DMS53 treated with DMSO at 0.1 percent for 48 hours (cell line): ENCODE results near the gene PDE4D.
A peak's percentile ranks its signal among the peaks of the same experiment; 100 is the strongest.

ENCODE experiments used
- DNase-seq: peaks from one replicate; lab custom pipeline; 2025; ENCODE audit not compliant: unreplicated experiment; lab: John Stamatoyannopoulos, UW

Gene PDE4D

GRCh38 chr5:59346514-59346913 is 547.0 kb downstream of the PDE4D start:
- DNase-seq = no peak

- peak; percentile 72 for DNase-seq
Measured at GRCh38 chr5:59342181-59342580, 551.3 kb downstream of the PDE4D start.

GRCh38 chr5:59341760-59342159 is 551.8 kb downstream of the PDE4D start:
- no peak for DNase-seq

- DNase-seq = no peak
Measured at GRCh38 chr5:59341155-59341554, 552.4 kb downstream of the PDE4D start.

GRCh38 chr5:59340637-59341036 is 552.9 kb downstream of the PDE4D start:
- no peak for DNase-seq

- DNase-seq = no peak
Measured at GRCh38 chr5:59337240-59337639, 556.3 kb downstream of the PDE4D start.

DNA sequence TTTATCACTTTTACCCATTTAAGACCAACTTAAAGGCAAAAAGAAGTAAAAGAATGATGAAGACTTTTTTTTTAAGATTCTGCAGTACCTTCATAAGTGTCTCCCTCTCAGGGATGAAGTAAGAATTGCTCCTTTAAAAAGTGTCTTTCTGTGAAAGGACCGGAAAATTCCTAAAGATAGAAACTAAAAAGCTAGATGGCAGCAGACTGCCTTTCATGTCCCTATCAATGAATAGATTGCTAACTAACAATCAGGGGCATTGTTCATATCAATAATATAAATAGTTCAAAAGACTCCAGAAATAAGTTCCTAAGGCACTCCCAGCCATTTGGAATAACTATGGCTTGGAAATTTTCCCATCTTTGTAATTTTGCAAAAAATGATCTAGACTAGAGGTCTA is 558.0 kb downstream of the PDE4D start:
- DNase-seq = no peak

DNA sequence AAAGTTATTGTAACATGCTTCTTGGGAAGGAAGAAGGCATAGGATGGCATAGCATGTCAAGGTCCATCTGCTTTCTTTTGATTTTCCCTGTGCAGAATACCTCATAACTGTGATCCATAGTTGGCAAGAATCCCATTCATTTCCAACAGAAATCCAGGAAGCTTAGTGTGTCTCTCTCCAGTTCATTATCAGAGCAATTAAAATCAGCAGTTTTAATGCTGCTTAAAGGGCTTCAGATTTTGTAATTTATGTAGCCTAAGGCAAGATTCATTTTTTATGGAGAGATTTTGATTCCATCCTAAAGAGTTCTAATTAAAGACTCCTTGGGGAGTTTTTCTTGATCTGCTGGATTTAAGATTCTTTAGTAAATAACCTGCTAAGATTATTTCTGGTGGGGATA is 560.1 kb downstream of the PDE4D start:
- no peak for DNase-seq

DNA sequence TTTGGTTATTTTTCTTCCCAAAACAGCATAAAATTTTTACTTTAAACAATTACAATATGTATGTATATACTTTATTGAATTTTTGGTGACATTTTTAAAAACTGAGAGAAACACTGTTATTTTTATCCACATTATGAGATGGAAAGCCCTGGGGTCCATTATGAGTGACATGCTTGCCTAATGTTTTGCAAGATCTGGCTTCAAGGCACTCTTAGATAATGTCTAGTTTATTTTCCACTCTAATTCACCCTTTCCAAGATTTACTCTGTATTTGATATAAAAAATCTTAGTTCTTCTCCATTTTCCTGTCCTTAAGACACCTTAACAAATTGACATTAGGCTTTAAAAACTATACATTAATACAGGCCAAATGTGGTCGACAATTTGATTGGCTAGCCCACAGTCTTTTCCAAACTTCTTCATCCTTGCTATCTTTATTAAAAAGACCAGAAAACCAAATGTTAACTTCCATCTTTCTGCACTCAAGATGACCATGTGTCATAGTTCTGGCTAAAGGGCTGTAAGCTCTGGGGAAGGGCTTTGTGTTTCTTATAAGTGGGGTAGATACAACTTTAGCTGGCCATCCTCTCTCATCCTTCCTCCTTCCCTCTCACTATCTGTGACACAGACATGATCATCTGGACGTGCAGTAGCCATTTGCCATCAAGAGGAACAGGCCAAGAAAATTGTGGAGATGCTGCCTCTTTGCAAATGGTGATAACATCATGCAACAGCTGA is 561.1 kb downstream of the PDE4D start:
- no peak for DNase-seq

DNA sequence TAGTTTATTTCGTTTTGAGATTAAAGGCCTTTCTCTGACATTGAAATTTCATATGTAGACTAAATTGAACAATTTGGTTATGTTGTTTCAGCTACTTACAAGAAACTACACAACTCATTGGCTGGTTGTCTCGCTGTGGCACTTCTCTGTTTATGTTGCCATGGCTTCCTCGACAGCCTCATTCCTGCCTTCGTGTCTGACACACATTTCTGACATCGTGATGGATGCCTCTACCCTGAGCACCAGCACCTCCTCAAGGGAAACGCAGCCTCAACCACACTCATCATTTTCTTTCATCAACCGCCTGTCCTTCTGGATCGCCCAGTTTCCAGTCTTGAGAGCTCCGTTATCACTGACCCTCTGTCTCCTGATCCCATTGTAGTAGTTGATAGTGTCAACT is 562.8 kb downstream of the PDE4D start:
- no peak for DNase-seq

- no peak for DNase-seq
Measured at GRCh38 chr5:59328709-59329296, 564.7 kb downstream of the PDE4D start.

DNA sequence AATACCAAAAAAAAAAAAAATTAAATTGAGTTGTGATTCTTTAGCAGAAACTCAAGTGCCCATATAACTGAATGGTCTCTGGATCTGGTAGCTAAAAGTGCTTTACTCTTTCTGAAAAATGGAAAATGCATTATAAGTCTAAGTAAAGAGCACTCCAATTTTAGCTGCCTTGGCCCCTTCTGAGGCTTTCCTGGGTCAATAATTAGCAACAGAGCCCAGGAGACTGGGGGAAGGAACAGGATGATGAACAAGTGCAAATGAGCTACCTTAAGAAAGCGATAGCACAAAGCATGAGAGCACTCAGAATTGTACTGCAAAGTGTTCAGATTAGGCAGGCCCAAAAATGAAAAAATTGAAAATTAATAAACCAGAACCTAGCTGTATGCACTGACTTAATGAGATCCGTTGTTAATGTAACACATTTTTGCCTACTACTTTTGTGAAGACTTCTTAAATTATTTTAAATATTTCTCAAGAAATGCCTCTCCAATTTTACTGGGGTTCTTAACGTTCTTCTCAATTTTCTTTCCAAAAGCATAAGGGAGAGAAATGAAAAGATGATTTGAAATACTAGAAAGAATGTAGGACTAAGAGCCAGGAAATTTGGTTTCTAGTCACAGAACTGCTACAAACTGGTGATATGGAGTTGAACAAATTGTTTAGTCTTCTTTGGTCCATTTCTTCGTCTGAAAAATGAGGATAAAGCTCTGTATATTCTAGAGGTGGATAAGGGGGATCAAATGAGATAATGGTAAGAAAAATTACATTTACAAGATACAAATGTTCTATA is 566.1 kb downstream of the PDE4D start:
- DNase-seq = no peak

DNA sequence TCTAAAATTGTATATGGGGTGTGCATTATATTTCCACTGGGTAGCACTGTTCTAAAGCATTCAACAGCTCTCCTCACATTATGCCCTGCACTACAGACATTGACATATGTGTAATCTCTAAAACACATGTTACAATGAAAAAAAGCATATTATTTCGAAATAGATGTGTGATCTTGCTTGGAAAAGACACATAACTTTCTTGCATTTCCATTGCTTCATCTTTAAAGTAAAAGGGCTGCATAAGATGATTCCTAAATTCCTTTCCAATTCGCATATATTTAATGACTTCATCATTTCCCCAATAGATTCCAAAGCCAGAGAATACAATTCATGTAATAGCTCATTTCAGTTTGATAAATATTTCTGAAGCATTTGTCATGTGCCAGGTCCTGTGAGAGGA is 566.9 kb downstream of the PDE4D start:
- DNase-seq = no peak

DNA sequence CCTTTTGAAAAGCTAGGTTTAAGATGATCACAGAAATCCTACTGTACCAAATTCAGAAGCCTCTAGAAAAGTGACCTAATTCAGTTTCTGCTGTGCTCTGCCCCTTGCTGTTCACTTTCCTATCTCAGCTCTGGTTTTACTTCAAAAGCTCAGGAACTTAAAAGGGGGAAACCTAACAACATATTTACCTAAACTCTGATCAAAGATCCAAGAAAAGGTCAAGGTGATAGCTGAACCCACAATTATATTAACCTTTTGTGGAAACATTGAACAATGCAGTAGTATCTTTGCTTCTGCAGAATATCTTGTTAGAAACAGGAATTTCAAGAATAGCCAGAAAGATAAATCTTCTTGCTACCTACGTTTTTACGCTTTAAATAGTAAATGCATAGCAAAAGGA is 568.5 kb downstream of the PDE4D start:
- DNase-seq = no peak

DNA sequence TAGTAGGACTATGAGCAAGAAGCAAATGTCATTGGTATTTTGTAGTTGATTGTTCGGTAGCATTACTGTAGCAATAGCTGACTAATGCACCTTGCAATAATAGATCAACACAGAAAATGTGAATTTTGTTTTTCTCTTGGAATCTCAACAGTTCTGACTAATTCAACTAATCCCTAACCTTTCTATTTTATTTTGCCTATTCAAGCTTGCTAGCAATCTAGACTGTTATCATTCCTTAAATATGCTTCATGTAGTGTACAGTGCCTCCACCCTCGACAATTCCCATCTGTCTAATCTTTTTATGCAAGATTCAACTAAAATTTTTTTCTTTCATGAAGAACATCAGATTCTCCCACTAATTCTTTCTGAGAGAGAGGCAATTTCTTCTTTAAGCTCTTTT is 570.6 kb downstream of the PDE4D start:
- no peak for DNase-seq

DNA sequence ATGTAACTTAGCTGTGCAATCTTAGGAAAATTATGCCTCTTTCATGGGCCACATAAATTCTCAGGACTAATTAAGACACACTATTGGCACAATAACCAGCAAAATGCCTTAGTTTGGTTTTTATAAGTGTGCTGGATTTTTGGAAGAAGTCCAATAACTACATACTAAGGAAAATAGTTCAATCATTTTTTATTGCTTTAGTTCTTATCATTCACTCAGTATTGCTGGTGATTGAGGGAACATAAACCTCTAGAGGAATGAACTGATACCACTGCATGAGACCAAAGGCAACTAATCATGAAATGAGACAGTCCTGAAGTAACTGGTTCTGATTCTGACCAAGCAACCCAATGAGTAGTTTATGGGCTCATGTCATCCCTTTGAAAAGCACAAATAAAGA is 571.5 kb downstream of the PDE4D start:
- DNase-seq = no peak

DNA sequence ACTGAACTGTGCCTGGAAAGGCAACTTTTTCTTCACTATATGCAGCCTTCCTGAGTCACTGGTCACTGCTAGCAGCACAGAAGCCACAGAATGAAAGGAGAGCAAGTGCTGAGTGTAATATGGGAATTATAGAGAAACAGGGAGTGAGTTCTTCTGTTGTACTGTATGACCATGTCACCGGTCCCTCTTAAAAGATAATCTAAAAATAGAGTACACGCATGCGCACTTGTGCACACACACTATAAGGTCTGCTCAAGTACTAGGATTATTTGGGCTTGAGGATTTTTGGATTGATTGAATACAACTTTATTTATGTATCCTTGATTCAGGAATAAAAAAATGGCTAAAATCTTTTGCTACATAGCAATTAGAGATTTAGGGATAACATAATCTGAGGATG is 571.9 kb downstream of the PDE4D start:
- no peak for DNase-seq

GRCh38 chr5:59320420-59320819 is 573.1 kb downstream of the PDE4D start:
- no peak for DNase-seq

GRCh38 chr5:59319250-59319649 is 574.3 kb downstream of the PDE4D start:
- no peak for DNase-seq

DNA sequence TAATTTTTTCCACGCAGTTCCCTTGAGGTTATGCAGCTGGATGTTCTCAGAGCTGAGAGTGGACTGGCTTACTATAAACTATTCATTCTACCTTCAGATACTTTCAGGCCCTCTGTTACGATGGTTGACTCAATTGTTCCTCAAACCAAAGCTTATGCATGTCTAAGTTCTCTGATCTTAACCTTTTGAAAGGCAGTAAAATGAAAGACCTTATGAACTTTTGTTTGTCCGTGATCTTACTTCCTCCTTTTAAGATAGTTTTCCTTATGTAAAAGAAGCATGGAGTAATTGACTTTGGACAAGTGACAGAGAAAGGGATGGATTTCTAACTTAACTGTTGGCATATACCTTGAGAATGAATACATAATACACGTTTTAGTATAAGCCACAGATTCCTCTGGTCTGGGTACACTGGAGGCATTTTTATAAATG is 575.7 kb downstream of the PDE4D start:
- DNase-seq = no peak

DNA sequence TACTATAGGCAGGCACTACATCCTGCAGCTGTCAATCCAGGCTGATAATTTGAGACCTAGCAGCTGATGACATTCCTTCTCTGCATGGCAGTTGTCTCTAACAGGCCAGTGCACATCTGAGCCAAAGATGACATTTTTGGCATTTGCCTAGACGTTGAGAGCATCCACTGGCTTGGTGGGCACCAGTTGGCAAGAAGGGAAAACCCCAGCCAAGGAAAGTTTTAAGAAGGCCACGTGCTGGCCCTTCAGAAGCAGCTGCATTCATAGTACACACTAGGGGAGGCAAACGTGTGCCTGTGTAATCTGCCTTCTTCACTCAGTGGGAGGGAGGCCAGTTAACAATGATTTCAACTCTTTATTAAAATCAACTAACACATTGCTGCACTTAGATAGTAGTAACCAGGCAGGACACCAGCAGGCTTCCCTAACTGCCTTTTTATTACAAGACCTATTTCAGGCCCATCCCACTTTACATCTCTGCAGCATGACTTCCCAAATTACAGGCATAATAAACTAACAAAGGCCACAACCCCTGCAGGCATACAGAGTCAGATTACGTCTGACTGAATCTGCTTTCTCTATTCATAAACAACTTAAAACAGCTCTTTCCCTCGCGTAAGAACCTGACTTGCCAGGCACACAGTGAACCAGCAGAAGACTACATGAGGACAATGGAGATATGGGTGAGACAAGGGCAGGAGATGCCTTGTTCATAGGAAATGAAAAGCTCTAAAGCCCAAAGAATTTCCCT is 576.3 kb downstream of the PDE4D start:
- DNase-seq = no peak
